ENCODE measurements around the gene UBB.

UBB gene

GRCh38 chr17:16354585-16354984 lies 26.3 kb upstream of the UBB start:
- Histone ChIP-seq H3K36me3 (ENCODE audit: insufficient read depth, low read length) (no peaks in the 10 kb centered on the region), H3K9me3 (ENCODE audit: control insufficient read depth, insufficient read depth, low read length) (no peaks in the 10 kb centered on the region), H3K4me1 (ENCODE audit: insufficient read depth, low read length) (no peaks in the 10 kb centered on the region), H3K9ac (ENCODE audit: low read depth, low read length) (no peak overlapping the region)

GRCh38 chr17:16358394-16358793 lies 22.5 kb upstream of the UBB start:
- Histone ChIP-seq H3K4me1 (ENCODE audit: insufficient read depth, low read length) (no peaks in the 10 kb centered on the region), H3K36me3 (ENCODE audit: insufficient read depth, low read length) (no peaks in the 10 kb centered on the region), H3K9ac (ENCODE audit: low read depth, low read length) (no peak overlapping the region), H3K9me3 (ENCODE audit: control insufficient read depth, insufficient read depth, low read length) (no peaks in the 10 kb centered on the region)

DNA sequence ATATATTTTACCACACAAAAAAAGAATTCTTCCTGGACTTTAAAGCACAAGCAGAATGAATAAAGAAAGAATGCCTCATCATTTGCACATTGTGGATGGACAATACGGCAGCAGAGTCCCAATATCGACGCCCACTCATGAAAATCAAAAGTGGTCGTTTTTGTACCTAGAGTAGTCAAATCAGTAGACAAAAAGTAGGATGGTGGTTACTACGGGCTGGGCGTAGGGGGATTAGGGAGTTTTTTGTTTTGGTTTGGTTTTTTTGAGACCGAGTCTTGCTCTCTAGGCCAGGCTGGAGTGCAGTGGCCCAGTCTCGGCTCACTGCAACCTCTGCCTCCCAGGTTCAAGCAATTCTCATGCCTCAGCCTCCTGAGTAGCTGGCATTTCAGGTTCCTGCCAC lies 19.0 kb upstream of the UBB start:
- Histone ChIP-seq H3K9me3 (ENCODE audit: control insufficient read depth, insufficient read depth, low read length) (no peaks in the 10 kb centered on the region), H3K36me3 (ENCODE audit: insufficient read depth, low read length) (no peaks in the 10 kb centered on the region), H3K4me1 (ENCODE audit: insufficient read depth, low read length) (no peaks in the 10 kb centered on the region; the same call in 1 of the 2 replicates), H3K9ac (ENCODE audit: low read depth, low read length) (no peak overlapping the region)

DNA sequence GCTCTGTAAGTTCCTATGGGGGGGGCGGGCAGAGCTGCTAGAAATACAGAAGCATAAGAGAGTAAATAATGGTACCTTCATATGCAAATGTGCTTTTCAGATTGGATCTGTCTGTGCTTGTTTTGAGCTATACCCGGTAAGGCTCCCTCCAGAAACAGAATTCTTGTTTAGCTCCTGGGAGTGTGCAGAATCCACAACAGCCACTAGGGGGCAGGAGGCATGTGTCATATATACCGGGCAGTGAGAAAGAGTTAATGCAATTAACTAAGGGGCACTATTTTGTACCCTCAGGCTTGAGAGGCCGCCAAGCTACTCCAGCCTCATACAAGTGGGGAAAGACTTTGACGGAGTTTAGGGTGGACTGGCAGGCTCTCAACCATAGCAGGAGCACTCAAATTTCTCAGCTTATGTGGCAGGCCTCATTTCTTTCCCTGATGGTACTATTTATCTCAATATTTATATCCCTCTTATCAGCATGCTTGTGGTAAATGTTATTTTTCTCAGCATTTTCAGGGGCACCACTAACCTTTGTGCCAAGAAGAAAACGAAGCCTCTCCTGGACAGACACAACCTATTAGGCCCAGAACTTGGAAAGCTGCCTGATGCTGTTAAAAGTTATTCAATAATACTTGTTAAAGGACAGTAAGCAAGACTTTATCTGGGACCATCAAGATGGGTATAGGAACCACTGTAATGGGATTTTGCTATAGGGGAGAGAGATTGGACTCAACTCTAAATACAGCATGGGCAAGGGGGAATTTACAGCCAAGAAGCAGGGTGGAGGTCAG lies 16.9 kb upstream of the UBB start:
- H3K36me3 ChIP-seq (ENCODE audit: insufficient read depth, low read length) = no peaks in the 10 kb centered on the region
- no peaks in the 10 kb centered on the region; the same call in 1 of the 2 replicates for H3K4me1 ChIP-seq (ENCODE audit: insufficient read depth, low read length)
- H3K9ac ChIP-seq (ENCODE audit: low read depth, low read length) = no peak overlapping the region
- H3K9me3 ChIP-seq (ENCODE audit: control insufficient read depth, insufficient read depth, low read length) = no peaks in the 10 kb centered on the region

- no peaks in the 10 kb centered on the region; the same call in 1 of the 2 replicates for H3K4me1 ChIP-seq (ENCODE audit: insufficient read depth, low read length)
- H3K9me3 ChIP-seq (ENCODE audit: control insufficient read depth, insufficient read depth, low read length) = no peaks in the 10 kb centered on the region
- no peaks in the 10 kb centered on the region for H3K36me3 ChIP-seq (ENCODE audit: insufficient read depth, low read length)
- H3K9ac ChIP-seq (ENCODE audit: low read depth, low read length) = no peak overlapping the region
These were observed 16.3 kb upstream of the UBB start for GRCh38 chr17:16364625-16365024.

DNA sequence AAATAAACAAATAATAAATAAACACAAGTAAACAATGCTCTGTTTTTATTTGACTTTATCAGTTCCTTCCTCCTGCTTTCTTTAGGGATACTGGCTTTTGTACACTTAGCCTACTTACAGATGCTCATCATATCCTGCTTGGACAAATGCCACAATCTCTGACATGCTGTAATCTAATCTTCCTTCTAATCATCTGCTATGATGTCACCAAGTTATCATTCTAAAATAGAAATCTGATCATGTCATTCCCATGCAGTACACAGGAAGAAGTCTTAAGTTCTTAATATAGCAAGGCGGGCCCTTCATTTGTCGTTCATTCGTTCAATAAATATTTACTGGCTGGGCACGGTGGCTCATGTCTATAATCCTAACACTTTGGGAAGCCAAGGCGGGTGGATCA lies 9.1 kb upstream of the UBB start:
- H3K36me3 ChIP-seq (ENCODE audit: insufficient read depth, low read length) = no peaks in the 10 kb centered on the region

DNA sequence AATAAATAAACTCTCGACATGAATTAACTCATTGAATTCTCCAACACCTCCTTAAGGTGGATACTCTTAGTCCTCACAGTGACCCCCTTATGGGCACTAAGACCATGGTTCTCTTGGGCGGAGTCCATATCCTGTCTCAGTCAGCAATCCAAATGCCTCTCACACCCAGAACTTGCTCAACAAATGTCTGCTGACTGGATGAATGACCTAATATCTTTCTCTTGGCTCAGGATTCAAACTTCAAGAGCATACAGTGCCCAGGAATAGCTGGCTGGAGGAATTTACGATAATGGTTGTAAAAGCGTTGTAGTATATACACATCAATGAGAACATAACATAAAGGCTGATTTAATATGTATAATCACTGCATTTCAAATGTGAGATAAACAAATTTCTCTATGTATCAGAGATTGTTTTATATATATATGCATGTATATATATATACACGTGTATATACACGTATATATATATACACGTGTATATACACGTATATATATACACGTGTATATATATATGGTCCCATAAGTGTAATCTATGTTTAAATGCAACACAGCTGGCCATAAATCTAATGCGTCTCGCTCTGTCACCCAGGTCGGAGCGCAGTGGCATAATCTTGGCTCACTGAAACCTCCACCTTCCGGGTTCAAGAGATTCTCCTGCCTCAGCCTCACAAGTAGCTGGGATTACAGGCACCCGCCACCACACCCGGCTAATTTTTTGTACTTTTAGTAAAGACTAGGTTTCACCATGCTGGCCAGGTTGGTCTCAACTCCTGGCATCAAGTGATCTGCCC lies 6.5 kb upstream of the UBB start:
- Histone ChIP-seq H3K4me1 (ENCODE audit: insufficient read depth, low read length) (no peaks in the 10 kb centered on the region; the same call in 1 of the 2 replicates), H3K36me3 (ENCODE audit: insufficient read depth, low read length) (no peaks in the 10 kb centered on the region), H3K9me3 (ENCODE audit: control insufficient read depth, insufficient read depth, low read length) (no peaks in the 10 kb centered on the region), H3K9ac (ENCODE audit: low read depth, low read length) (no peak overlapping the region)

More for the DNA sequence above, 9.1 kb upstream of the UBB start:
- H3K9ac ChIP-seq (ENCODE audit: low read depth, low read length) = no peak overlapping the region
- H3K4me1 ChIP-seq (ENCODE audit: insufficient read depth, low read length) = no peaks in the 10 kb centered on the region
- H3K9me3 ChIP-seq (ENCODE audit: control insufficient read depth, insufficient read depth, low read length) = no peaks in the 10 kb centered on the region

- Histone ChIP-seq H3K9me3 (ENCODE audit: control insufficient read depth, insufficient read depth, low read length) (no peaks in the 10 kb centered on the region), H3K4me1 (ENCODE audit: insufficient read depth, low read length) (no peaks in the 10 kb centered on the region; the same call in 1 of the 2 replicates), H3K9ac (ENCODE audit: low read depth, low read length) (no peak overlapping the region), H3K36me3 (ENCODE audit: insufficient read depth, low read length) (no peaks in the 10 kb centered on the region; the same call in 1 of the 2 replicates)
These were observed 3.0 kb upstream of the UBB start for GRCh38 chr17:16377941-16378341.

GRCh38 chr17:16378636-16379282 lies 2.1 kb upstream of the UBB start:
- peaks cover 3% of the 10 kb centered on the region; the same call in 1 of the 2 replicates for H3K36me3 ChIP-seq (ENCODE audit: insufficient read depth, low read length)
- no peak overlapping the region; the same call in 1 of the 2 replicates for H3K9ac ChIP-seq (ENCODE audit: low read depth, low read length)
- H3K9me3 ChIP-seq (ENCODE audit: control insufficient read depth, insufficient read depth, low read length) = no peaks in the 10 kb centered on the region
- H3K4me1 ChIP-seq (ENCODE audit: insufficient read depth, low read length) = no peaks in the 10 kb centered on the region; the same call in 1 of the 2 replicates

- H3K9me3 ChIP-seq (ENCODE audit: control insufficient read depth, insufficient read depth, low read length) = no peaks in the 10 kb centered on the region
- H3K4me1 ChIP-seq (ENCODE audit: insufficient read depth, low read length) = no peaks in the 10 kb centered on the region; the same call in 1 of the 2 replicates
- H3K9ac ChIP-seq (ENCODE audit: low read depth, low read length) = no peak overlapping the region; the same call in 1 of the 2 replicates
- peaks cover 3% of the 10 kb centered on the region; the same call in 1 of the 2 replicates for H3K36me3 ChIP-seq (ENCODE audit: insufficient read depth, low read length)
These were observed 1.2 kb upstream of the UBB start for GRCh38 chr17:16379654-16380053.

GRCh38 chr17:16381496-16381820 lies 567 bp downstream of the UBB start:
- peaks cover 3% of the 10 kb centered on the region; the same call in 1 of the 2 replicates for H3K36me3 ChIP-seq (ENCODE audit: insufficient read depth, low read length)
- H3K9ac ChIP-seq (ENCODE audit: low read depth, low read length) = peak overlapping the region; percentile 99
- H3K4me1 ChIP-seq (ENCODE audit: insufficient read depth, low read length) = no peaks in the 10 kb centered on the region; the same call in 1 of the 2 replicates
- no peaks in the 10 kb centered on the region for H3K9me3 ChIP-seq (ENCODE audit: control insufficient read depth, insufficient read depth, low read length)

DNA sequence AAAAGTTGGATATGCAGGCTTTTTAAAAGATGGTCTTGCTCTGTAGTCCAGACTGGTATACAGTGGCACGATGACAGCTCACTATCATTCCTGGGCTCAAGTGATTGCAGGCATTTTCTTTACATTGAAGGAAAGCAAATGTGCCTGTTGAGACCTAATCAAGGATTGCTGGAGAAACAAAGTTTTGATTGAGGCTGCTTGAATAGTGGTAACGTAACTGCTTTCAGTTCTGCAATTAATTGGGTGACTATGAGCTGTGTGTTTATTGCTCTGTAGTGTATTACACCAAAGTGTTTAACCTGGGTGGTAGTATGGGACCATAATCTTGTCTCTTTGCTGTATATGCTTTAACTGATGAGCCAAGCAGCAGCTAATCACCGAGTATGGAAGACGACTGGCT lies 2.3 kb downstream of the UBB start:
- H3K9me3 ChIP-seq (ENCODE audit: control insufficient read depth, insufficient read depth, low read length) = no peaks in the 10 kb centered on the region
- no peak overlapping the region for H3K9ac ChIP-seq (ENCODE audit: low read depth, low read length)
- H3K36me3 ChIP-seq (ENCODE audit: insufficient read depth, low read length) = peaks cover 3% of the 10 kb centered on the region; the same call in 1 of the 2 replicates
- no peaks in the 10 kb centered on the region; the same call in 1 of the 2 replicates for H3K4me1 ChIP-seq (ENCODE audit: insufficient read depth, low read length)

DNA sequence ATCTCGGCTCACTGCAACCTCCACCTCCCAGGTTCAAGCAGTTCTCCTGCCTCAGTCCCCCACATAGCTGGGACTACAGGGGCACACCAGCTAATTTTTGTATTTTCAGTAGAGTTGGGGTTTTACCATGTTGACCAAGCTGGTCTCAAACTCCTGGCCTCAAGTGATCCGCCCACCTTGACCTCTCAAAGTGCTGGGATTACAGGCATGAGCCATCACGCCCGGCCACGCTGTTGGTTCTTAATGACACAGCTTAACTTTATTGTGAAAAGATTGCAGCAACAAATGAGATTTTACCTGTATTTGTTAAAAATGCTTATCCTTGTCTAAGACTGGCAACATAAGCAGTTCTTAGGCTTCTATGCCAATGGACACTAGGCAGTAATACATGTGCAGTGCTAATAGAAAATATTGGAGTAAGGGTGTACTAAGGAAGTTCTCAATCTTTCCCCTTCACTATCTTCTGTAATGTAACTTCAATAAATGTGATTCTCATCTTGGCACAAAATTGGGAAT lies 2.9 kb downstream of the UBB start:
- H3K9ac ChIP-seq (ENCODE audit: low read depth, low read length) = no peak overlapping the region
- peaks cover 3% of the 10 kb centered on the region; the same call in 1 of the 2 replicates for H3K36me3 ChIP-seq (ENCODE audit: insufficient read depth, low read length)
- H3K9me3 ChIP-seq (ENCODE audit: control insufficient read depth, insufficient read depth, low read length) = no peaks in the 10 kb centered on the region
- no peaks in the 10 kb centered on the region; the same call in 1 of the 2 replicates for H3K4me1 ChIP-seq (ENCODE audit: insufficient read depth, low read length)

DNA sequence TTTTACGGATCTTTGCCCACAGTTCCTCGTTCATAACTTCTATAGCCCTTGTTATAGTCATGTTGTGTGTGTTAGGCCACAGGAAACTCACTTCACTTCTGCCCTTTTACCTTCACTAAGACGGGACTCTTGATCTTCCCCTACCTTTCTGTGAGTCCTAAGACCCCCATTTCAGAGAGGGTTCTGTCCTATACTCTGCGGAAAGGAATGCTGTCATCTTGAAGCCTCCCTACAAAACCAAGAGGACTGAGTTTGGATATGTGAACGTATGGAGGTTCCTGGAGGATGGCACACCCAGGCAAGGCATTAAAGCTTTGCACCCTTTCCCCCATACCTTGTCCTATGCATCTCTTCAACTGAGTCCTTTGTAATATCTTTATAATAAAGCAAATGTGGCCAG lies 3.7 kb downstream of the UBB start:
- H3K4me1 ChIP-seq (ENCODE audit: insufficient read depth, low read length) = no peaks in the 10 kb centered on the region
- H3K9ac ChIP-seq (ENCODE audit: low read depth, low read length) = no peak overlapping the region
- no peaks in the 10 kb centered on the region for H3K9me3 ChIP-seq (ENCODE audit: control insufficient read depth, insufficient read depth, low read length)
- peaks cover 3% of the 10 kb centered on the region; the same call in 1 of the 2 replicates for H3K36me3 ChIP-seq (ENCODE audit: insufficient read depth, low read length)

All from ES-I3 (cell line).